ENCODE results near the gene PLG. TPM values are rescaled to one million over a fixed set of nuclear protein-coding genes. Genes with fewer than 3 reads are reported as not detected.
"Not testable (repeated sequence)": the region's sequence is repeated elsewhere in the genome, so short reads cannot be mapped to it uniquely, and the experiment has no call there.

PLG gene
- polyA plus RNA-seq, 1 experiment = not detected

DNA sequence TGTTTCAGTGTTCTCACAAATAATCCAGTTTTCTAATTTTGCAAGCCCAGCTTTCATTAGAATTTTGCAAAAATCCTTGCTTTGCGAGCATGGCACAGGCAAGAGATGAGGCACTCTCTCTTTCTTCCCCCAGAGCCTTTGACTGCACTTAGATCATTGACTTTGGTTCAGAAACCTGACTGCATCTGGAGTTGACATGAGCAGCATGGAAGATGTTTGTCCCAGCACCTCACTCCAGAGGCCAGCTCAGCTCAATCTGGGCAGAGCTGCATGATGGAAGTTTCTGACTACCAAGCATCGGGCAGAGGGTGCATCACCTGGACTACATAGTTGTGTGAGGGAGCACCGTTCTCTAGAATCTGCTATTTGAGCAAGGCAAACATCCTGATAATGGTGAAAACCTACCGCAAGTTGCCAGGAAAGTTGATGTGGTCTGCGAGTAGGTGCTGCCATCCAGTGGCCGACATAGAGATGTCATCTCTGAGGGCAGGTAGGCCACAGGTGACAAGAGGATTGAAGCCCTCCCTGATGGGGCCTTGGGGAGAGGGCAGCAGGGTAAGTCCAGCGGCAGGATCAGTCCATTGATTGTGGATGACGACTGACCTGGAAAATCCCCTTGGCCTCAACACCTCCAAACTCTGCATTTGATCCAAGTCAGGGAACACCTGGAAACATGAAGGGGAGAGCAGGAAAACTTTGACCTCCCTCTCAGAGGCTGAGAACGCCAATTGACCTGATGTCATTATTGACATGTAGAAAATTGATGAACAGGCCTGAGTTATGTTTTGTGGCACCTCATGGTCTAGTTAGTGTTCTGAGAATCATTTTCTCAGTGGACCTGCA, 34.2 kb upstream of the PLG start:
- CTCF ChIA-PET = no interaction called here

GRCh38 chr6:160668589-160668988, 33.5 kb upstream of the PLG start:
- H3K27ac ChIP-seq (ENCODE audit: low read depth, low read length) = no peak overlapping the region

More for the DNA sequence above, 34.2 kb upstream of the PLG start:
- H3K27ac ChIP-seq (ENCODE audit: low read depth, low read length) = no peak overlapping the region
- H3K9me3 ChIP-seq (ENCODE audit: control insufficient read depth, insufficient read depth, low read length) = peaks cover 29% of the 10 kb centered on the region; the same call in 1 of the 2 replicates
- no peak for DNase-seq (ENCODE audit: low read depth, low spot score)
- TF ChIP-seq, protein P1, sequence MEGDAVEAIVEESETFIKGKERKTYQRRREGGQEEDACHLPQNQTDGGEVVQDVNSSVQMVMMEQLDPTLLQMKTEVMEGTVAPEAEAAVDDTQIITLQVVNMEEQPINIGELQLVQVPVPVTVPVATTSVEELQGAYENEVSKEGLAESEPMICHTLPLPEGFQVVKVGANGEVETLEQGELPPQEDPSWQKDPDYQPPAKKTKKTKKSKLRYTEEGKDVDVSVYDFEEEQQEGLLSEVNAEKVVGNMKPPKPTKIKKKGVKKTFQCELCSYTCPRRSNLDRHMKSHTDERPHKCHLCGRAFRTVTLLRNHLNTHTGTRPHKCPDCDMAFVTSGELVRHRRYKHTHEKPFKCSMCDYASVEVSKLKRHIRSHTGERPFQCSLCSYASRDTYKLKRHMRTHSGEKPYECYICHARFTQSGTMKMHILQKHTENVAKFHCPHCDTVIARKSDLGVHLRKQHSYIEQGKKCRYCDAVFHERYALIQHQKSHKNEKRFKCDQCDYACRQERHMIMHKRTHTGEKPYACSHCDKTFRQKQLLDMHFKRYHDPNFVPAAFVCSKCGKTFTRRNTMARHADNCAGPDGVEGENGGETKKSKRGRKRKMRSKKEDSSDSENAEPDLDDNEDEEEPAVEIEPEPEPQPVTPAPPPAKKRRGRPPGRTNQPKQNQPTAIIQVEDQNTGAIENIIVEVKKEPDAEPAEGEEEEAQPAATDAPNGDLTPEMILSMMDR (IDR thresholded peaks at IDR 0.05; ENCODE audit: low read depth, low read length) = no peak
- no peak overlapping the region for H3K4me3 ChIP-seq (ENCODE audit: low read depth, low read length)
- no peaks in the 10 kb centered on the region for H3K27me3 ChIP-seq (ENCODE audit: control insufficient read depth, insufficient read depth, low read length)
- POLR2A ChIA-PET = no interaction called here

GRCh38 chr6:160676418-160676817, 25.6 kb upstream of the PLG start:
- H3K27ac ChIP-seq (ENCODE audit: low read depth, low read length); CTCF ChIA-PET; DNase-seq (ENCODE audit: low read depth, low spot score); POLR2A ChIA-PET; H3K27me3 ChIP-seq (ENCODE audit: control insufficient read depth, insufficient read depth, low read length); H3K4me3 ChIP-seq (ENCODE audit: low read depth, low read length): not testable (repeated sequence)
- peaks cover 13% of the 10 kb centered on the region for H3K9me3 ChIP-seq (ENCODE audit: control insufficient read depth, insufficient read depth, low read length)

More at GRCh38 chr6:160668589-160668988, 33.5 kb upstream of the PLG start:
- DNase-seq (ENCODE audit: low read depth, low spot score) = no peak
- Histone ChIP-seq H3K4me3 (ENCODE audit: low read depth, low read length) (no peak overlapping the region), H3K9me3 (ENCODE audit: control insufficient read depth, insufficient read depth, low read length) (peaks cover 29% of the 10 kb centered on the region; the same call in 1 of the 2 replicates), H3K27me3 (ENCODE audit: control insufficient read depth, insufficient read depth, low read length) (no peaks in the 10 kb centered on the region)
- POLR2A ChIA-PET = no interaction called here
- TF ChIP-seq, protein P1 (IDR thresholded peaks at IDR 0.05; ENCODE audit: low read depth, low read length) = no peak
- CTCF ChIA-PET = no interaction called here

DNA sequence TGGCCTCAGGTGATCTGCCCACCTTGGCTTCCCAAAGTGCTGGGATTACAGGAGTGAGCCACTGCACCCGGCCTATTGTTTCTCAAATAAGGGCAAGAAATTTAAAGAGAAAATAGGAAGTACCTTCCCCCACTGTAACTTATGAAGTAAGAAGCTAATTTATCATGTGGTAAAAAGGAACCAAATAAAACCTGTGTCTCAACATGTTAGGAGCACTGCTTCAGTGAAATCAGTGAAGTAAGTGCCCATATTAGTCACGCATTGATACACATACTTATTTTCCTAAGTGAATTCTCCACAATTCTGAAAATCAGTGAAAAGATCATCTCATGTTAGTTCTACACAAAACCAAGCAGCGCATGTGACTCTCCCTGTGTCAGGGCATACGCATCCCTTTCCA, 23.8 kb upstream of the PLG start:
- CTCF ChIA-PET = no interaction called here

DNA sequence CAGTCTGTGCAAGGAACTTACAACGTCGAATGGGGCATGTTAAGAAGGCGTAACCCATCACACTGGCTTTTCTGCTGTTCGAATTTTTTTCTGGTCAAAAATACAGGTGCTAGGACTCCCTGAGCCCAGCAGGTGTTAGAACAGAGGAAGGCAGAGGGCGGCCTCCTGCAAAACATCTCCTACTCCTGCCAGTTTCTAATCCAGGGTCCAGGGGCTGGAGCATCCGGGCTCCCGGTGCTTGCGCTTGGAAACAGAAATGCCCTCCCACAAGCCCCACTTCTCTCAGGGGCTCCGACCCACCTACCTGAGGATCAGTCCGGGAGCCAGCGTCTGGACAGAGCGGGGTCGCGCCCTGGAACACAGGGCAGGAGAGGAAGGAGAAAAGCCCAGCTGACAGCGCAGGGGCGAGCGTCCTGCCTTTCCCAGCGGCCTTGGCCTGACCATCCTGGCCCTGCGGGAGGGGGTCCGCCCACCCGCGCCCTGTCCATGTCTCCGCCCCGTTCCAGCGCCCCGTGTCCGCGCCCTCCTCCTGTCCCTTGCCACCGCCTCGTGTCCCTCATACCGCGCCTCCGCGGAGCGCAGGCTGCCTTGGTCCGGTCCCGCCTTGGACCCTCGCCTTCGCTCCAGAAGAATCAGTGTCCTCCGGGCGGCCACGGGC, 23.2 kb upstream of the PLG start:
- ChIA-PET CTCF (no interaction called here), POLR2A (no interaction called here)
- TF ChIP-seq, protein P1 (IDR thresholded peaks at IDR 0.05; ENCODE audit: low read depth, low read length) = no peak

More for the DNA sequence above, 23.8 kb upstream of the PLG start:
- POLR2A ChIA-PET = no interaction called here
- Histone ChIP-seq H3K27ac (ENCODE audit: low read depth, low read length) (no peak overlapping the region), H3K9me3 (ENCODE audit: control insufficient read depth, insufficient read depth, low read length) (peaks cover 13% of the 10 kb centered on the region), H3K27me3 (ENCODE audit: control insufficient read depth, insufficient read depth, low read length) (no peaks in the 10 kb centered on the region), H3K4me3 (ENCODE audit: low read depth, low read length) (no peak overlapping the region)
- DNase-seq (ENCODE audit: low read depth, low spot score) = no peak
- TF ChIP-seq, protein P1 (IDR thresholded peaks at IDR 0.05; ENCODE audit: low read depth, low read length) = no peak

More for the DNA sequence above, 23.2 kb upstream of the PLG start:
- no peak for DNase-seq (ENCODE audit: low read depth, low spot score)
- H3K27ac ChIP-seq (ENCODE audit: low read depth, low read length) = no peak overlapping the region
- H3K4me3 ChIP-seq (ENCODE audit: low read depth, low read length) = no peak overlapping the region
- no peaks in the 10 kb centered on the region for H3K27me3 ChIP-seq (ENCODE audit: control insufficient read depth, insufficient read depth, low read length)
- peaks cover 13% of the 10 kb centered on the region for H3K9me3 ChIP-seq (ENCODE audit: control insufficient read depth, insufficient read depth, low read length)

Data from AG04450 (cell line).